OCI-LY3 (cell line): ENCODE measurements around the gene ADSS2.
"Not testable (repeated sequence)": the region's sequence is repeated elsewhere in the genome, so short reads cannot be mapped to it uniquely, and the experiment has no call there.

Experiments used
- H2AFZ ChIP-seq: fragments of 200-600, 300-600 bp; shearing (Covaris generic); 2 replicates; pipeline ENCODE4 v1.6.0; 2014; ENCODE audit warnings: antibody characterized with exemption, low read depth, low read length
- H3K27ac ChIP-seq: fragments of 200-600, 300-600 bp; sonication (generic); 2 replicates; pipeline ENCODE4 v1.5.1; 2014; ENCODE audit warnings: mild to moderate bottlenecking, low read length, moderate library complexity, mixed read lengths
- H3K27me3 ChIP-seq: fragments of 200-600, 300-600 bp; sonication (generic); 2 replicates; pipeline ENCODE4 v1.6.1; 2014; ENCODE audit warnings: low read depth, low read length, mixed read lengths
- H3K36me3 ChIP-seq: fragments of 200-600, 300-600 bp; sonication (generic); replicated peaks from 2 replicates; pipeline ENCODE3; 2014; ENCODE audit warnings: low read depth, low read length, mixed read lengths
- H3K4me1 ChIP-seq: fragments of 300-600, 200-600 bp; sonication (generic); 2 replicates; pipeline ENCODE4 v1.6.1; 2014; ENCODE audit warnings: low read length, mixed read lengths
- H3K4me2 ChIP-seq: fragments of 200-600, 300-600 bp; sonication (generic); 2 replicates; pipeline ENCODE4 v1.6.1; 2014; ENCODE audit warnings: low read length, mixed read lengths
- H3K4me3 ChIP-seq: fragments of 300-600, 200-600 bp; sonication (generic); 2 replicates; pipeline ENCODE4 v1.5.1; 2014; ENCODE audit warnings: antibody characterized with exemption, mild to moderate bottlenecking, low read length, moderate library complexity
- H3K79me2 ChIP-seq: fragments of 300-600, 200-600 bp; shearing (Covaris generic); 2 replicates; pipeline ENCODE4 v1.6.1; 2014; ENCODE audit warnings: mild to moderate bottlenecking, low read length, mixed read lengths
- H3K9ac ChIP-seq: fragments of 300-600, 200-600 bp; shearing (Covaris generic); 2 replicates; pipeline ENCODE4 v1.6.0; 2014; ENCODE audit warnings: mild to moderate bottlenecking, low read length, moderate library complexity
- H3K9me3 ChIP-seq: fragments of 200-600, 300-600 bp; shearing (Covaris generic); 2 replicates; pipeline ENCODE4 v1.6.1; 2014; ENCODE audit warnings: low read length, mixed read lengths; ENCODE audit not compliant: insufficient read depth
- H4K20me1 ChIP-seq: fragments of 200-600, 300-600 bp; sonication (generic); 2 replicates; pipeline ENCODE4 v1.6.1; 2016; ENCODE audit warnings: low read length, mixed read lengths; ENCODE audit not compliant: insufficient read depth
- CTCF ChIP-seq: fragments of 200-600, 300-600 bp; sonication (generic); IDR thresholded peaks from 2 replicates; pipeline ENCODE4 v1.5.1; 2014; ENCODE audit warnings: antibody characterized with exemption, low read length, low read depth
- EZH2phosphoT487 ChIP-seq: fragments of 200-600 bp; shearing (Covaris generic); IDR thresholded peaks from 2 replicates; pipeline ENCODE4 v1.6.1; 2018; ENCODE audit warnings: antibody characterized with exemption, mixed run types, low read depth

ADSS2 gene

GRCh38 chr1:244451539-244451950, at the start of gene ADSS2:
Gene ADSS2, minus strand, starts transcription at chr1:244451909. Its CDS starts 92 bp downstream, at chr1:244451817.
- Histone ChIP-seq H3K9ac (peak within 1 kb of the TSS; percentile 93), H3K4me1 (peaks cover 22% of the 10 kb centered on the region), H4K20me1 (peaks cover 15% of the 10 kb centered on the region), H3K27me3 (no peaks in the 10 kb centered on the region), H3K4me3 (peak within 1 kb of the TSS; percentile 85), H3K9me3 (no peaks in the 10 kb centered on the region), H2AFZ (peak within 1 kb of the TSS; percentile 90), H3K36me3 (peaks cover 22% of the 10 kb centered on the region), H3K27ac (peak within 1 kb of the TSS; percentile 78), H3K4me2 (peak within 1 kb of the TSS; percentile 86), H3K79me2 (peaks cover 51% of the 10 kb centered on the region)
- TF ChIP-seq EZH2phosphoT487, result no peak
- TF ChIP-seq CTCF, result no peak

- H3K36me3 ChIP-seq, H3K4me3 ChIP-seq, H3K9ac ChIP-seq, H3K4me1 ChIP-seq, H3K27me3 ChIP-seq, H3K4me2 ChIP-seq, H3K27ac ChIP-seq, H4K20me1 ChIP-seq, H3K79me2 ChIP-seq, H3K9me3 ChIP-seq, H2AFZ ChIP-seq: not testable (repeated sequence)
Measured at GRCh38 chr1:244500515-244500914, 48.8 kb upstream of the ADSS2 start.

GRCh38 chr1:244499484-244499883, 47.8 kb upstream of the ADSS2 start:
- not testable (repeated sequence) for H3K4me3 ChIP-seq, H3K9ac ChIP-seq, H4K20me1 ChIP-seq, H3K27me3 ChIP-seq, H3K9me3 ChIP-seq, H3K4me1 ChIP-seq, H2AFZ ChIP-seq, H3K27ac ChIP-seq, H3K36me3 ChIP-seq, H3K4me2 ChIP-seq, H3K79me2 ChIP-seq

- H3K4me3 ChIP-seq, result no peak overlapping the region
- H3K9me3 ChIP-seq, result no peaks in the 10 kb centered on the region
- H3K4me1 ChIP-seq, result no peaks in the 10 kb centered on the region
- H3K9ac ChIP-seq, result no peak overlapping the region
- no peak overlapping the region for H3K27ac ChIP-seq
- H3K79me2 ChIP-seq, result no peaks in the 10 kb centered on the region
- H4K20me1 ChIP-seq, result no peaks in the 10 kb centered on the region
- H3K4me2 ChIP-seq, result no peak overlapping the region
- TF ChIP-seq EZH2phosphoT487 (no peak), CTCF (no peak)
- no peaks in the 10 kb centered on the region for H3K36me3 ChIP-seq
- H3K27me3 ChIP-seq, result 0 out of 2 replicates have a peak, but pooled peaks cover 5% of the 10 kb centered on the region
- no peak overlapping the region for H2AFZ ChIP-seq
Measured at GRCh38 chr1:244497805-244498204, 46.1 kb upstream of the ADSS2 start.

GRCh38 chr1:244496186-244496585, 44.5 kb upstream of the ADSS2 start:
- no peaks in the 10 kb centered on the region for H3K36me3 ChIP-seq
- TF ChIP-seq EZH2phosphoT487, result no peak
- TF ChIP-seq CTCF, result no peak
- H3K27me3 ChIP-seq, result 0 out of 2 replicates have a peak, but pooled peaks cover 5% of the 10 kb centered on the region
- no peaks in the 10 kb centered on the region for H3K79me2 ChIP-seq
- H2AFZ ChIP-seq, result no peak overlapping the region
- H3K9me3 ChIP-seq, result no peaks in the 10 kb centered on the region
- no peak overlapping the region for H3K4me2 ChIP-seq
- no peak overlapping the region for H3K27ac ChIP-seq
- no peak overlapping the region for H3K9ac ChIP-seq
- H4K20me1 ChIP-seq, result no peaks in the 10 kb centered on the region
- no peak overlapping the region for H3K4me3 ChIP-seq
- H3K4me1 ChIP-seq, result no peaks in the 10 kb centered on the region
